H9 (cell line): Measurements from ENCODE around the gene ATP10B. TPM values are rescaled to one million over a fixed set of nuclear protein-coding genes. Genes with fewer than 3 reads are reported as not detected.

ENCODE experiments used
- DNase-seq: peaks from one replicate; pipeline ENCODE4 v3.0.0-alpha.2; 2017
- H2AFZ ChIP-seq: one replicate; pipeline ENCODE4 v1.6.1; 2013; ENCODE audit warnings: mild to moderate bottlenecking, low read length, control low read depth, moderate library complexity
- H2AK5ac ChIP-seq: 2 replicates; pipeline ENCODE4 v1.6.1; 2013; ENCODE audit warnings: low read length, control low read depth, mixed read lengths; ENCODE audit not compliant: insufficient read length
- H2BK120ac ChIP-seq: one replicate; pipeline ENCODE4 v1.6.1; 2013; ENCODE audit warnings: low read depth, mild to moderate bottlenecking, low read length, control low read depth, inconsistent platforms; ENCODE audit not compliant: poor library complexity, severe bottlenecking
- H2BK12ac ChIP-seq: 2 replicates; pipeline ENCODE4 v1.6.1; 2013; ENCODE audit warnings: low read length, control low read depth, mixed read lengths, low read depth; ENCODE audit not compliant: insufficient read length
- H2BK15ac ChIP-seq: 2 replicates; pipeline ENCODE4 v1.6.1; 2013; ENCODE audit warnings: low read depth, low read length, control low read depth
- H2BK20ac ChIP-seq: one replicate; pipeline ENCODE4 v1.6.1; 2013; ENCODE audit warnings: low read depth, mild to moderate bottlenecking, low read length, control low read depth, inconsistent platforms; ENCODE audit not compliant: poor library complexity, severe bottlenecking
- H2BK5ac ChIP-seq: 2 replicates; pipeline ENCODE4 v1.6.1; 2013; ENCODE audit warnings: low read length, control low read depth, mixed read lengths; ENCODE audit not compliant: insufficient read length
- H3K14ac ChIP-seq: 2 replicates; pipeline ENCODE4 v1.6.1; 2013; ENCODE audit warnings: low read length, control low read depth; ENCODE audit not compliant: insufficient read depth
- H3K18ac ChIP-seq: 2 replicates; pipeline ENCODE4 v1.6.1; 2013; ENCODE audit warnings: low read depth, mild to moderate bottlenecking, mixed read lengths, low read length, control low read depth; ENCODE audit not compliant: insufficient read length
- H3K23ac ChIP-seq: 2 replicates; pipeline ENCODE4 v1.6.1; 2013; ENCODE audit warnings: low read length, control low read depth, mixed read lengths, low read depth; ENCODE audit not compliant: insufficient read length
- H3K23me2 ChIP-seq: 2 replicates; pipeline ENCODE4 v1.6.1; 2013; ENCODE audit warnings: low read depth, mild to moderate bottlenecking, mixed read lengths, low read length, control low read depth; ENCODE audit not compliant: insufficient read length, poor library complexity, severe bottlenecking
- H3K27ac ChIP-seq: 2 replicates; pipeline ENCODE4 v1.5.1; 2013; ENCODE audit warnings: low read length, control low read depth, mixed read lengths, low read depth; ENCODE audit not compliant: insufficient read length
- H3K27me3 ChIP-seq: 2 replicates; pipeline ENCODE4 v1.6.1; 2013; ENCODE audit warnings: low read length, control low read depth, inconsistent platforms; ENCODE audit not compliant: insufficient read depth
- H3K4ac ChIP-seq: 2 replicates; pipeline ENCODE4 v1.6.1; 2013; ENCODE audit warnings: low read depth, mild to moderate bottlenecking, control low read depth, inconsistent platforms, low read length, moderate library complexity
- H3K4me1 ChIP-seq: 2 replicates; pipeline ENCODE4 v1.6.1; 2013; ENCODE audit warnings: low read length, control low read depth, inconsistent platforms; ENCODE audit not compliant: insufficient read depth
- H3K4me2 ChIP-seq: 2 replicates; pipeline ENCODE4 v1.6.1; 2013; ENCODE audit warnings: low read length, control low read depth, mixed read lengths; ENCODE audit not compliant: insufficient read length, insufficient read depth
- H3K56ac ChIP-seq: 2 replicates; pipeline ENCODE4 v1.6.1; 2013; ENCODE audit warnings: low read depth, mild to moderate bottlenecking, mixed read lengths, low read length, control low read depth; ENCODE audit not compliant: insufficient read length
- H3K79me1 ChIP-seq: 2 replicates; pipeline ENCODE4 v1.6.1; 2013; ENCODE audit warnings: low read depth, mild to moderate bottlenecking, moderate library complexity, low read length, control low read depth, inconsistent platforms; ENCODE audit not compliant: insufficient read depth, poor library complexity, severe bottlenecking
- H3K79me2 ChIP-seq: 2 replicates; pipeline ENCODE4 v1.6.1; 2013; ENCODE audit warnings: low read length, control low read depth, inconsistent platforms; ENCODE audit not compliant: insufficient read depth
- H3K9ac ChIP-seq: 2 replicates; pipeline ENCODE4 v1.6.1; 2013; ENCODE audit warnings: low read length, control low read depth, mixed read lengths; ENCODE audit not compliant: insufficient read length; ENCODE audit errors: extremely low read depth
- H3K9me3 ChIP-seq: one replicate; pipeline ENCODE4 v1.6.1; 2013; ENCODE audit warnings: low read depth, low read length, inconsistent platforms; ENCODE audit not compliant: control insufficient read depth
- H3T11ph ChIP-seq: one replicate; pipeline ENCODE4 v1.6.1; 2013; ENCODE audit warnings: mild to moderate bottlenecking, low read length, control low read depth, inconsistent platforms
- H4K20me1 ChIP-seq: one replicate; pipeline ENCODE4 v1.6.1; 2013; ENCODE audit not compliant: control insufficient read depth, insufficient read length, insufficient read depth
- H4K5ac ChIP-seq: 2 replicates; pipeline ENCODE4 v1.6.1; 2013; ENCODE audit warnings: low read depth, mild to moderate bottlenecking, mixed read lengths, low read length, control low read depth; ENCODE audit not compliant: insufficient read length
- H4K8ac ChIP-seq: replicated peaks from 2 replicates; pipeline ENCODE4 v1.6.1; 2013; ENCODE audit warnings: low read length, control low read depth, mixed read lengths, low read depth; ENCODE audit not compliant: insufficient read length
- H4K91ac ChIP-seq: 2 replicates; pipeline ENCODE4 v1.6.1; 2013; ENCODE audit warnings: low read depth, mild to moderate bottlenecking, moderate library complexity, mixed read lengths, low read length, control low read depth; ENCODE audit not compliant: insufficient read length
- H3K27ac Mint-ChIP-seq, 3 experiments: 2 replicates in 2 of 3; 3 replicates in 1 of 3; pipeline ENCODE4 v1.8.0; 2020 to 2021; ENCODE audit warnings: mixed read lengths in 3 of 3, mild to moderate bottlenecking in 1 of 3, moderate library complexity in 1 of 3
- H3K27me3 Mint-ChIP-seq: 2 replicates; pipeline ENCODE4 v1.8.0; 2021; ENCODE audit warnings: low read depth, mild to moderate bottlenecking, moderate library complexity, mixed read lengths
- H3K36me3 Mint-ChIP-seq, 3 experiments: 2 replicates in 2 of 3; 3 replicates in 1 of 3; pipeline ENCODE4 v1.8.0; 2020 to 2021; ENCODE audit warnings: low read depth in 3 of 3, mixed read lengths in 3 of 3; ENCODE audit not compliant: insufficient read depth in 1 of 3
- H3K4me1 Mint-ChIP-seq, 2 experiments: 2 replicates each; pipeline ENCODE4 v1.8.0; 2020; ENCODE audit warnings: mixed read lengths in 2 of 2
- H3K4me3 Mint-ChIP-seq, 2 experiments: 2 replicates in 1 of 2; 3 replicates in 1 of 2; pipeline ENCODE4 v1.8.0; 2020 to 2021; ENCODE audit warnings: mild to moderate bottlenecking in 2 of 2, mixed read lengths in 2 of 2, moderate library complexity in 1 of 2
- H3K9me3 Mint-ChIP-seq, 2 experiments: 2 replicates in 1 of 2; 3 replicates in 1 of 2; pipeline ENCODE4 v1.8.0; 2020; ENCODE audit warnings: mild to moderate bottlenecking in 2 of 2, mixed read lengths in 2 of 2, moderate library complexity in 1 of 2
- WGBS: extraction: QIAGEN DNeasy Blood & Tissue Kit; methylation state at CpG from one replicate; pipeline ENCODE4 v1.1.7; 2013; ENCODE audit warnings: missing lambda C conversion rate, low lambda C conversion rate, mixed read lengths; ENCODE audit not compliant: insufficient read length; ENCODE audit errors: extremely low coverage; 5-methylcytosine and 5-hydroxymethylcytosine counted together
- total RNA-seq: library from RNA; stranded (reverse); gene quantifications from 2 replicates; pipeline ENCODE4 v1.2.1, GENCODE V29; 2021
- TF ChIP-seq, protein P1 (sequence below): fragments of 200-600 bp; sonication (generic); conservative IDR thresholded peaks from 3 replicates; pipeline ENCODE4 v1.8.0; 2021; ENCODE audit warnings: antibody characterized with exemption, mild to moderate bottlenecking

Gene ATP10B
- total RNA-seq, 1 experiment from 2014 or later, result 0.42 TPM

DNA sequence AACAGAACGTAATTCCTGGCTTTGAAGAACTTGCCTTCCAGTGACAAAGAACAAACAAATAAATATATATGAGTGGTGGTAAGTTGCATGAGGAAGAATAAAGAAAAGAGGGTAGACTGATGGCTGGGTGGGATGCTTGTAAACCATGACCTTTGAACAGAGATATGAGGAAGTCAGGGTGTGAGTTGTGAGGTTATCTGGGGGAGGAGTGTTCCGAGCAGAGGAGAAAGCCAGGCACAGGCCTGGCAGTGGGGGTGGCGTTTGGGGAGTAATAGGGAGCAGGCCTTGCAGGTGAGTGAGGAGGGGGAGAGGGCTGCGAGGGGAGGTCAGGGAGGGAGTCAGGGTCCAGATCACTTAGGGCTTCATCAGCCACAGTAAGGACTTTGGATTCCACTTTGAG lies 217.0 kb downstream of the ATP10B start:
- H2BK5ac ChIP-seq, result no peak overlapping the region
- H3K9me3 Mint-ChIP-seq, result no peaks in the 10 kb centered on the region; a peak in 1 of 5 replicates
- no peak overlapping the region for H4K5ac ChIP-seq
- no peaks in the 10 kb centered on the region for H3K79me1 ChIP-seq
- H3K4ac ChIP-seq, result no peak overlapping the region
- H4K91ac ChIP-seq, result no peak overlapping the region
- no peak overlapping the region for H3K9ac ChIP-seq
- H3K4me2 ChIP-seq, result no peak overlapping the region
- H3K9me3 ChIP-seq, result no peaks in the 10 kb centered on the region
- no peaks in the 10 kb centered on the region for H4K20me1 ChIP-seq
- no peak overlapping the region for H2BK12ac ChIP-seq
- no peak overlapping the region for H3K18ac ChIP-seq
- H3K4me1 ChIP-seq, result no peaks in the 10 kb centered on the region
- no peak overlapping the region for H4K8ac ChIP-seq
- H2BK120ac ChIP-seq, result no peak overlapping the region
- no peak overlapping the region for H2AK5ac ChIP-seq
- H3K4me1 Mint-ChIP-seq, result peaks cover 5% of the 10 kb centered on the region in 2 experiments; a peak in 2 of 4 replicates
- no peak overlapping the region for H2BK20ac ChIP-seq
- no peaks in the 10 kb centered on the region for H3K79me2 ChIP-seq
- H3K27ac Mint-ChIP-seq, result 0 out of 7 replicates have a peak overlapping the region, but pooled peaks of 1 of the 3 experiments have one; percentile 12
- TF ChIP-seq, protein P1, sequence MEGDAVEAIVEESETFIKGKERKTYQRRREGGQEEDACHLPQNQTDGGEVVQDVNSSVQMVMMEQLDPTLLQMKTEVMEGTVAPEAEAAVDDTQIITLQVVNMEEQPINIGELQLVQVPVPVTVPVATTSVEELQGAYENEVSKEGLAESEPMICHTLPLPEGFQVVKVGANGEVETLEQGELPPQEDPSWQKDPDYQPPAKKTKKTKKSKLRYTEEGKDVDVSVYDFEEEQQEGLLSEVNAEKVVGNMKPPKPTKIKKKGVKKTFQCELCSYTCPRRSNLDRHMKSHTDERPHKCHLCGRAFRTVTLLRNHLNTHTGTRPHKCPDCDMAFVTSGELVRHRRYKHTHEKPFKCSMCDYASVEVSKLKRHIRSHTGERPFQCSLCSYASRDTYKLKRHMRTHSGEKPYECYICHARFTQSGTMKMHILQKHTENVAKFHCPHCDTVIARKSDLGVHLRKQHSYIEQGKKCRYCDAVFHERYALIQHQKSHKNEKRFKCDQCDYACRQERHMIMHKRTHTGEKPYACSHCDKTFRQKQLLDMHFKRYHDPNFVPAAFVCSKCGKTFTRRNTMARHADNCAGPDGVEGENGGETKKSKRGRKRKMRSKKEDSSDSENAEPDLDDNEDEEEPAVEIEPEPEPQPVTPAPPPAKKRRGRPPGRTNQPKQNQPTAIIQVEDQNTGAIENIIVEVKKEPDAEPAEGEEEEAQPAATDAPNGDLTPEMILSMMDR, result no peak
- no peaks in the 10 kb centered on the region for H3K27me3 ChIP-seq
- DNase-seq, result no peak
- no peaks in the 10 kb centered on the region for H3K23me2 ChIP-seq
- no peak overlapping the region for H3K27ac ChIP-seq
- H3T11ph ChIP-seq, result no peak overlapping the region
- H3K4me3 Mint-ChIP-seq, result no peak overlapping the region
- H3K56ac ChIP-seq, result no peak overlapping the region
- WGBS, result no CpG with 5 or more reads among the region's 4 CpGs
- no peak overlapping the region for H3K23ac ChIP-seq
- H3K27me3 Mint-ChIP-seq, result peaks cover 1% of the 10 kb centered on the region
- H3K14ac ChIP-seq, result no peak overlapping the region
- H2AFZ ChIP-seq, result no peak overlapping the region
- H2BK15ac ChIP-seq, result no peak overlapping the region
- H3K36me3 Mint-ChIP-seq, result no peaks in the 10 kb centered on the region; a peak in 1 of 7 replicates
